HG03571 (cell line): ENCODE data around the gene HCCS.

ENCODE experiments used
- ATAC-seq: cut with Tn5 transposase; IDR thresholded peaks from one replicate; pipeline ENCODE4 v1.9.1; 2021; ENCODE audit not compliant: unreplicated experiment

Gene HCCS

GRCh38 chrX:11111037-11111851, at the start of gene HCCS:
Gene HCCS (plus strand): TSS chrX:11111332. CDS start chrX:11112061, 729 bp downstream.
- peak; percentile 95 for ATAC-seq

DNA sequence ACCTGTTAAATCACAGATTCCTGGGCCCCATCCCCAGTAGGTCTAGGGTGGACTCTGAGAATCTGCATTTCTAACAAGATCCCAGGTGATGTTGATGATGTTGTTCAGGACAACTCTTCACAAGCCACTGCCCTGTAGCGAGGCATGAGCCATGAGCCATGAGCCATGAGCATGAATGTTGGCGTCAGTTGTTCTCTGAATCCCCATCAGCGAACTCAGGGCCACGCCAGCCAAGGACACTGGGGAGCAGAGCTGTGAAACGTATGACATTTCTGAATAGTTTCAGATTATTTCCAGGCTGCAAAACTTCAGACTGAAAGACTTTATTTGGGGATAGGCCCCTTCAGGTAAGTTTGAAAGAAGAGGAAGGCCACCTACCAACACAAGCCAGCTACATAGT, 46.9 kb upstream of the HCCS start:
- no peak for ATAC-seq

DNA sequence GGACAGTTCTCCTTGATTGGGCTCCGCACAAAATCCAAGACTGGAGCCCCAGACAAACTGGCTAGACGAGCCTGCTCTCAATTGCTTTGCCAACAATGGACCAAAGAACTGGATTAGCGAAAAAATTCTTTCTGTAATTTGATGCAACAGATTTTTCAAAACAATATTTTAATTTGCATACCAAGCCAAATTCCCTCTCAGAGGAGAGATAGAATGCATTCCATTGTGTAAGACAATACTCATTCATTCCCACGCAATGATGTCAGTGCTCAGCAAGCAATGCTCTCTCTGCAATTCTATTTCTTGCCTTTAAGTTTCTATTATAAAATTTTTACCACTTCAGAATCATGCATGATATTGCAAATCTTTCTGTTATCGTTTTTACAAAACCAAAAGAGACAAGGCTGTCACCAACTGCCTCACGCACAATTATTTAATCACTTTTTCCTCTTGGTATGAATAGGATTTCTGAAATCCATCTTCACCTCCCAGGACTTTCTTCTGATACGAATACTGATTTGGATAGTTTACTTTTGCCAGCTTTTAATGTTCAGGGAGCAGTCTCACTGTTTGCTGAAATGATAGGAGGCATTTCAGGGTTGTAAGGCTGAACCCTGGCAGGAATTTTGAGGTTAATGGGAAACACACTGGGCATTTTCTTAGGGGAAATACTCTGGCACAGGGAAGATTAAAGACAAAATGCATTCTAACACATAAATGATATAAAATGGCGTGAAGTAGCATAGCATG, 46.1 kb upstream of the HCCS start:
- ATAC-seq: no peak

DNA sequence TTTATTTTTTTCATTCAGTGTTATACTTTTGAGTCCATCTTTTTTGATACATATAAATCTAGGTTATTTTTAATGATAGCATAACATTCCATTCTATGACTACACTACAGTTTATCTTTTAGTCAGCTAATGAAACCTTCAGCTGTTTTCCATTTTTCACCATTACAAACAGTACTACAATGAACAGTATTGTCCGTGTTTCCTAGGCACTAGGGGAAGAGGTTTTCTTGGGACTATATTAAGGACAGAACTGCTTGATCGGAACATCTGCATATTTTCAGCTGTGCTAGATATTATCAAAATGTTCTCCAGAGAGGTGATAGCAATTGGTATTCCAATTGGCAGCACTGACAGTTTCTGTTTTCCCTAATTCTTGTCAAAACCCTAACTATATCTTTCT, 44.3 kb upstream of the HCCS start:
- ATAC-seq: no peak

DNA sequence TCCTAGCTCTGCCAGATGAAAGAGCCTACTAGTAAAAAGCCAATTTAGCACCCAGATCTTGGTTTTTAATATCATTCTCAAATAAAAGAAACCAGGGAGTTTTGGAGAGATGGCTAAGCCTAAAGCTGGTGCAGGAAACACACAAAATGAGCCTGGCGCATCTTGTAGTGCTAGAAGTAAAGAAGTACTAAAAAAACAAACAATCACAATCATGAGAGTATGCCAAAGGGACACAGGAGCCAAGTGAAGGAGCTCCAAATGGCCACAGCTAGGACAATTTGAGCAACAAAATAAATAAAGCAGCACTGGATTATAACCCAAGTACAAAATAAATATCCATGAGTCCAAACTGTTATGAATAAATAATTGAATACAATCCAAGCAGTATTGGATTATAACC, 37.8 kb upstream of the HCCS start:
- no peak for ATAC-seq

DNA sequence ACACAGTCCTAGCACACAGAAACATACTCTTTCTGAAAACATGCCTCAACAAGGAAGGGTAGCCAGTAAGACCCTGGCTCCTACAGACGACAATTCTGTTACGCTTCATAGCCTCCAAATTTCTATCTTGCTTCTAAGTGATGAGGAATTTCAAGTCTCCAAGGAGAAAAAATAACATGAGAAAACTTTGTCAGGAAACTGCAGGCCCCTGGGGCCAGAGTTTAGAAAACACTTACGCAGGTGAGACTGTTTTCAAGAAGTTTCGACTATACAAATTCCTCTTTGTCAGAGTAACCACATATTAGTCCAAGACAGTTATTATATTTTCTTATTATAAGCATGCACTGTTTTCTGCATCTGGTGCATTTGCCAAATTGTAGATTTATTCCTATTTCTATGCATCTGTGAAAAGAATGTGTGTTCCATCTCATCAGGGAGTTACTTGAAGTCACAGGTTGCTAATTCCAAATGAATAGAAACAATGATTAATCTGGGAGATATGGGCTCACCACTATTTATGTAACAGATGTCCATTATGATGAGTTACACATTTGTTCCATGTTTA, 30.3 kb upstream of the HCCS start:
- no peak for ATAC-seq

GRCh38 chrX:11081511-11081910, 29.6 kb upstream of the HCCS start:
- ATAC-seq: no peak

- no peak for ATAC-seq
These were observed 25.8 kb upstream of the HCCS start for GRCh38 chrX:11085305-11085704.

GRCh38 chrX:11089802-11090201, 21.3 kb upstream of the HCCS start:
- no peak for ATAC-seq

- no peak for ATAC-seq
These were observed 13.2 kb upstream of the HCCS start for GRCh38 chrX:11097933-11098332.

DNA sequence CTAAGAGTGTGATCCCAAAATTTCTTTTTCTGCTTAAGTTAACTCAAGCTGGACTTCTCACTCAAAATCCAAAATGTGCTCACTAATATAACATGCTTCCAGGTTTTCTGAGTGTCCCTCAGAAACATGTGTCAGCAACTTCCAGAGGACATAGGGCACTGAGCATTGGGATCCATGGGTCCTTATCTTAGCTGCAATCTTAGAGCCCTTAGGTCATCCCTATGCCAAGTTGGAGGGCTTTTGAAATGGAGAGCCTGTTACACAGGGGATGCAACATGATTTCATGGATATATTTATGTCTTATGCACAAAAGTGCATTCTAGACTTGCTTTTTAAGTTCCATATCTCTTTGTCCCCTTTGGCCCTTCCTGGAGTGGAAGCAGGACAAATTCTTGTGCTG, 11.7 kb upstream of the HCCS start:
- ATAC-seq: no peak

- ATAC-seq: no peak
These were observed 10.7 kb upstream of the HCCS start for GRCh38 chrX:11100281-11101035.

GRCh38 chrX:11103006-11103405, 8.1 kb upstream of the HCCS start:
- no peak for ATAC-seq

DNA sequence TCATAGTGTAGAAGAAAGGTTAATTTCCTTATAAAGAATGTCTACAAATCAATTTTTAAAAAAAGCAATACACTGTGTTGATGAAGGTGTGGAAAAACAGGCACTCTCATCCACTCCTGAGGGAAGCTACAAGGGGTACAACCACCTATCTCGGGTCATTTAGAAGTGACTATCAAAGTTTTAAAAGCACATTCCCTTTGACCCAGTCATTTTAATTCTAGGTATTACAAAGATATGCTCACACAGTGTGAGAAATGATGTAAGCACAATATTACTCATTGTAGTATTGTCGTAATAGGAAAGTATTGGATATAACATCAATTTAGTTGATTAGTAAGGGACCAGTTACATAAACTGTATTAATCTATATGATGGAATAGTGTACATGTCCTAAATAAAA, 7.4 kb upstream of the HCCS start:
- ATAC-seq: no peak

DNA sequence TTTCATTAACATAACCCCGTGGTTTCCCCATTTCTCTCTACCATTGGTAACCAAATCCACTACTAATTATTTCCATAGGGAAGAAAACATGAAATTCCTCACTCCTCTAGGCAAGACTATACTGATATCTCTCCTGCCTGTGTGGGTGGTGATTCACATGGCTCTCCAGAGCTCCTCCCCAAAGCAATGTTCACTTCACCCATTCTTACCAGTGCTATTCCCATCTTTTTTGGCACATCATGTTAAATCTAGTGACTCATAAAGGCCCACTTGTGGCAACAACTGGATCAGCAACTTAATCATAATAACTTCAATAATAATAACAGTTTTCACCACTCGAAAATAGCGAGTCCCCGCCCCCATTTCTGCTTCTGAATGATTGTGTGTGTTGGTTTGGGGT, 6.1 kb upstream of the HCCS start:
- ATAC-seq: no peak

DNA sequence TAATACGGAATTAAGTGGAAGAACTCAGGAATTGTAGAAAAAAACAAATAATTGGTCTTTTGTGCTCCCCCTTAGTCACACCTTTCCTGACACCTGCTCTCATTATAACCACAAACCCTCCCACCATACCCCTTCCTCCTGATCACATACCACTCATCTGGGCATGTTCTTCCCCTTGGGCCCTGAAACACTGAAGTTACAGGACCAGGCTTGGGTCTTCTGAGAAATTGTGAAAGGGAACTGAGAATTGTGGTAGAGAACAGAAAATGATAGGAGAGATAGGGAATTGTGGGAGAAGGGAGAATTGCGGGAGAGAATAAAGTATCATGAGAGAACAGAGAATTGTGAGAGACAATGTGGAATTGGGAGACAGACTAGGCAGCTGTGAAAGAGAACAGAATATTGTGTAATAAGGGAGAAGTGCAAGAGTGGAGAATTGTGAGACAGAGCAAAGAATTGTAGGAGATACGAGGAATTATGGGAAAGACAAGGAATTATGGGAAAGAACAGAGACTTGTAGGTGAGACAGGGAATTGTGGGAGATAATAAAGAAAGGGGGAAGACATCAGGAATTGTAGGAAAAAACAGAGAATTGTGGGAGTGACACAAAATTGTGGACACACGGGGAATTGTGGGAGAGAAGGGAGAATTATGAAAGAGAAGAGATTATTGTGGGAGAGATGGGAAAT, 2.7 kb upstream of the HCCS start:
- ATAC-seq: no peak

DNA sequence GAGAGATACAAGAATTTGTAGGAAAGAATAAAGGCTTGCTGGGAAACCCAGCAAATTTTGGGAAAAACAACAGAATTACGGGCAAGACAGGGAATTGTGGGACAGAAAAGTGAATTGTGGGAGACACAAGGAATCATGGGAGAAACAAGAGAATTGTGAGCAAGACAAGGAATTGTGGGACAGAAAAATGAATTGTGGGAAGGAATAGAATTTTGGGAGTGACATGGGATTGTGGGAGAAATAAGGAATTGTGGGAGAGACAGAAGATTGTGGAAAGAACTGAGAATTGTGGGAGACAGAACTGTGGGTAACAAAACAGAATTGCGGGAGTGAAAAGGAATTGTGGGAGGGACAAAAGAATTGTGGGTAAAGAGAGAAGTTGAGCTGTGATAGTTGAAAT, 1.2 kb upstream of the HCCS start:
- ATAC-seq: no peak

GRCh38 chrX:11111947-11112346, 815 bp downstream of the HCCS start:
- ATAC-seq: no peak

- no peak for ATAC-seq
These were observed 2.6 kb downstream of the HCCS start for GRCh38 chrX:11113731-11114130.

DNA sequence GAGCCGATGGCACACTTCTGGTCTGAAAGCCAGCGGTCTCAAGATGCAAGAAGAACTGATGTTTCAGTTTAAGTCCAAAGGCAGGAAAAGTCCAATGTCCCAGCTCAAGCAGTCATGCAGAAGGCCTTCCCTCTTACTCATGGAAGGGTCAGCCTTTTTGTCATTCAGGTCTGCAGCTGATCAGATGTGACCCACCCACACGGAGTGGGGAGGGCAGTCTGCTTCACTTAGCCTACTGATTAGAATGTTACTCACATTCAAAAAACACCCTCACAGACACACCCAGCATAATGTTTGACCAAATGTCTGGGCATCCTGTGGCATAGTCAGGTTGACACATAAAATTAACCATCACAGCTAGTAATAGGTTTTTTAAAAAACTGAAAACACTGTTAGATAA, 6.6 kb downstream of the HCCS start:
- no peak for ATAC-seq
